GM12872 (cell line): ENCODE measurements around the gene MED13L.
A peak's percentile ranks its signal among the peaks of the same experiment; 100 is the strongest.

Source experiments
- TF ChIP-seq, protein P1 (sequence below): IDR thresholded peaks from 3 replicates; pipeline ENCODE4 v1.5.1; 2011; ENCODE audit warnings: low read depth, mild to moderate bottlenecking, low read length, moderate library complexity; ENCODE audit not compliant: insufficient read depth

The MED13L gene

DNA sequence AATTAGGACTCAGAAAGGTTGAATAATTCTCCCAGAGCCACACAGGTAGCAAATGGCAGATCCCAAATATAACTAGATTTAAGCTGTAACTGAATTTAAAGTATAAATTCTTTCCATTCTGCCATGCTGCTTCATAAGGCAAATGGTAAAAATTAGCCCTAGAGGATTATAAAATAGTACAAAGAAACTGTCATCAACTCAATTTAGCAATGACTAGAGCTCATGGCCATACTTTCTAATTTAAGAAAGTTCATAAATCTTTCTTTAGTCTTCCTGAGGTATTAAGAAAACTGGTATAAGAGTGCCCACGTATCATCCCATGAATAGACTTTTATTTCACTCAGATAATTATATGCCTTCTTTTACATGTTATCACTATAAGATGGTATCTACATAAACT lies 34.8 kb downstream of the MED13L start:
- TF ChIP-seq, protein P1, sequence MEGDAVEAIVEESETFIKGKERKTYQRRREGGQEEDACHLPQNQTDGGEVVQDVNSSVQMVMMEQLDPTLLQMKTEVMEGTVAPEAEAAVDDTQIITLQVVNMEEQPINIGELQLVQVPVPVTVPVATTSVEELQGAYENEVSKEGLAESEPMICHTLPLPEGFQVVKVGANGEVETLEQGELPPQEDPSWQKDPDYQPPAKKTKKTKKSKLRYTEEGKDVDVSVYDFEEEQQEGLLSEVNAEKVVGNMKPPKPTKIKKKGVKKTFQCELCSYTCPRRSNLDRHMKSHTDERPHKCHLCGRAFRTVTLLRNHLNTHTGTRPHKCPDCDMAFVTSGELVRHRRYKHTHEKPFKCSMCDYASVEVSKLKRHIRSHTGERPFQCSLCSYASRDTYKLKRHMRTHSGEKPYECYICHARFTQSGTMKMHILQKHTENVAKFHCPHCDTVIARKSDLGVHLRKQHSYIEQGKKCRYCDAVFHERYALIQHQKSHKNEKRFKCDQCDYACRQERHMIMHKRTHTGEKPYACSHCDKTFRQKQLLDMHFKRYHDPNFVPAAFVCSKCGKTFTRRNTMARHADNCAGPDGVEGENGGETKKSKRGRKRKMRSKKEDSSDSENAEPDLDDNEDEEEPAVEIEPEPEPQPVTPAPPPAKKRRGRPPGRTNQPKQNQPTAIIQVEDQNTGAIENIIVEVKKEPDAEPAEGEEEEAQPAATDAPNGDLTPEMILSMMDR: no peak

DNA sequence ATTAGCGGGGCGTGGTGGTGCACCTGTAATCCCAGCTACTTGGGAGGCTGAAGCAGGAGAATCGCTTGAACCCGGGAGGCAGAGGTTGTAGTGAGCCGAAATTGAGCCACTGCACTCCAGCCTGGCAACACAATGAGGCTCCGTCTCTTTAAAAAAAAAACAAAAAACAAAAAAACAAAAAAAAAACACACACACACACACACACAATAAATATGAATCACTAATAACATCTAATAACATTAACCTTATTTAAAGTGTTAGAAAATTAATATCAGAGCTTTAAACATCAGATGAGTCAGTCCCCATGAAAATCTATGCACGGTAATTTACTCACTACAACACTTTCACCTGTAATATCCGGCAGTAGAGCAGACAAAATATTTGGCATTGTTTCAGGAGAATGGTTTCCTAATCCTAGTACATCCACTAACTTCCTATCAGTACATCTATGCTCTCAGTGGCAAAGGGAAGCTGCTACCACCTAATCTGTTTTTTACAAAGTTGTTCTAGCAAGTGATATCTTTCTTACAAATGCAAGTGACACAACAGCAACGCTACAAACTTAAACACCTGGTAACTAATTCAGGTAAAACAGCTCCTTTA lies 36.2 kb downstream of the MED13L start:
- TF ChIP-seq, protein P1: no peak

DNA sequence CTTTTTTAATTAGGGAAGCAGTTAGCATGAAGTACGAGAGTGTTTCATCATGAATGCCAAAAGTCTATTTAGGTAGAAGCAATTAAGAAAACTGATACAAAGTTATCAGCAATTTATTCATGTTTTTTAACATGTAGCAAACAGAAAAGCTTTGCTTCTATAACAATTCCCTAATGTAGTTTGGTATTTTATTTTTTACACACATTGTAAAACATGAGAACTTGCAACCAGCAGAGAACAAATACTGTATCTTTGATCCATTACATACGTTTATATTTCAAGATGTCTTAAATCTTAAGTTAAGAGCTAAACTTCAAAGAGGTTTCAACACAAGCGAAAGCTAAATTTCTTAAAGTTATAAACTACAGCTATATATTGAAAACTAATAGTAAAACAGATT lies 39.3 kb downstream of the MED13L start:
- TF ChIP-seq, protein P1: no peak

DNA sequence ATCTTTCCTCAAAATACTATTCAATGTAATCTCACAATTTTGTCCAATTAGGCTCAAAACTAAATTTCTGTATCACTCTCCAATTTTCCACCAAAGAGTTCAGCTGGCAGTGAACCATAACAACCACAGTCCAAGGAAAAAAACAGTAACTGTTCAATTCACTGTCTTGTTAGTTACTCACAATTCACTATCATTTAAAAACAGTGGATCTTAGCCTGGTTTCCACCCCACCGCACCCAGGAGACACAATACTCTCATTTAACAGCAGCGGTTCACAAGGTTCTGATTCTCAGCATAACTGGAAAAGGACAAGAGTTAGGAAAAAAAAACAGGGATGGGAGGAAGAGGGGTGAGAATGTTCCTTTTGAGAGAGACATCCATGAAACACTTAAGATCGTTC lies 40.5 kb downstream of the MED13L start:
- TF ChIP-seq, protein P1: no peak

DNA sequence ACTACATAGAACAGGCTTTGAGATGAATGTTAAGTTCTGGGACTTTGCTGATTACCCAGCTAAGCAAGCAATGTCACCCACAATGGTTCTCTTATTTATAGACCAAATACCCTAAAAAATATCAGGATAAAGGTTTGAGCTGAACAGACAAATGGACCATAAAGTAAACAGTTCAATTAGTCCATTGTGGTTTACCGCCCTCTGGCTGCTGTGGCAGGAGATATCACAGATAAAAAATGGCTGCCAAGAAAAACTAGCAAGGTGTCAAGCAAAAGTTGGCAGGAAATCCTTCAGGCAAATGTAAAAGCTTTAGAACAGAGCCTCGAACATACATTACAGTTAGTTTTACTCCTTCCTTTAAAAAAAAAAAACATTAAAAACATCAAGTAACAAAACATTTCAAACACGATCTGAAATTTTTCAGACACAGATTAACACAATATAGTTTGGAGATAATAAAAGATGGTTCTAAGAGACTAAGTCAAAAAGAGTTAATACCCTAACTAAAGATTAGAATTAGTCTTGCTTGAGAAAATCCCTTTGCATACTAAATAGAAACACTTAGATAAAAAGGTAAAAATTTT lies 41.3 kb downstream of the MED13L start:
- TF ChIP-seq, protein P1: peak; percentile 62

DNA sequence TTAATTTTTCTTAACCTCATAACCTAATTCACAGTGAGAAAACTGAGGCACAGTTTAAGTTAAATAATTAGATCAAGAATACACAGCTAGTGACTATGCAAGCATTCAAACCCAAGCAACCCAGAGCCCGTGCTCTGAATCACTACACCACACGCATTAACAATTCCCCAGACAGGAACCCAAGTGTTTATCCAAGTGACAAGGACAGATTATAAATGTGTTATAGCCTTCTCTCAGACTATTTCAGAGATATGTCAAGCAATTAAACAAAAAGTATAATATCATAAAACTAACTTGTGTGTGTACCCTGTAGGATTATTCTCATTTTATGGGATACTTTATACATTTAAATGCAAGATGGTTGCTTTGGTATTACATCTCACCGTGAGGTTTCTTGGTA lies 43.8 kb downstream of the MED13L start:
- TF ChIP-seq, protein P1: no peak

DNA sequence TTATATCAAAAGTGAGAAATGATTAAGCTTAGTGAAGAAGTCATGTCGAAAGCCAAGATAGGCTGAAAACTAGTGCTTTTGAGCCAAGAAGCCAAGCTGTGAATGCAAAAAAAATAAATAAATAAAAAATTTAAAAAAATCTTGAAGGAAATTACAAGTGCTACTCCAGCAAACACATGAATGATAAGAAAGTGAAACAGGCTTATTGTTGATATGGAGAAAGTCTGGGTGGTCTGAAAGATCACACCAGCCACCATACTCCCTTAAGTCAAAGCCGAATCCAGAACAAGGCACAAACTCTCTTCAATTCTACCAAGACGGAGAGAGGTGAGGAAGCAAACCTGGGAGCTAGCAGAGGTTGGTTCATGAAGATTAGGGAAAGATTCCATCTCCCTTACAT lies 49.7 kb downstream of the MED13L start:
- TF ChIP-seq, protein P1: no peak
